Femur (tissue), 1 donor: ENCODE measurements around the gene ADAMTS2.

ENCODE experiments used
- DNase-seq: peaks from one replicate; pipeline ENCODE4 v3.0.0-alpha.2; 2017

Gene ADAMTS2

GRCh38 chr5:179345433-179346321, at the start of gene ADAMTS2:
TSS of gene ADAMTS2 (minus strand) at chr5:179345461. CDS start at chr5:179345328, 133 bp downstream.
- DNase-seq: peak; percentile 87

GRCh38 chr5:179393078-179393477, 47.8 kb upstream of the ADAMTS2 start:
- no peak for DNase-seq

GRCh38 chr5:179387151-179388110, 42.2 kb upstream of the ADAMTS2 start:
- no peak for DNase-seq

GRCh38 chr5:179385914-179386313, 40.7 kb upstream of the ADAMTS2 start:
- DNase-seq: no peak

- DNase-seq: no peak
These were observed 37.2 kb upstream of the ADAMTS2 start for GRCh38 chr5:179382486-179382885.

- no peak for DNase-seq
These were observed 36.4 kb upstream of the ADAMTS2 start for GRCh38 chr5:179381691-179382090.

GRCh38 chr5:179380211-179381035, 35.2 kb upstream of the ADAMTS2 start:
- DNase-seq: no peak

- DNase-seq: no peak
These were observed 34.1 kb upstream of the ADAMTS2 start for GRCh38 chr5:179379321-179379890.

- peak; percentile 37 for DNase-seq
These were observed 33.4 kb upstream of the ADAMTS2 start for GRCh38 chr5:179378441-179379271.

GRCh38 chr5:179378116-179378440, 32.8 kb upstream of the ADAMTS2 start:
- no peak for DNase-seq

- DNase-seq: no peak
These were observed 32.3 kb upstream of the ADAMTS2 start for GRCh38 chr5:179377421-179378115.

GRCh38 chr5:179376701-179377420, 31.6 kb upstream of the ADAMTS2 start:
- DNase-seq: no peak

GRCh38 chr5:179375831-179376365, 30.6 kb upstream of the ADAMTS2 start:
- no peak for DNase-seq

- DNase-seq: no peak
These were observed 30.0 kb upstream of the ADAMTS2 start for GRCh38 chr5:179375236-179375685.

GRCh38 chr5:179374506-179375235, 29.4 kb upstream of the ADAMTS2 start:
- DNase-seq: no peak

GRCh38 chr5:179373961-179374505, 28.8 kb upstream of the ADAMTS2 start:
- no peak for DNase-seq

GRCh38 chr5:179373101-179373934, 28.1 kb upstream of the ADAMTS2 start:
- no peak for DNase-seq
